Fibroblast of upper back skin (primary cell): Measurements from ENCODE around the gene NALCN.

Source experiments
- DNase-seq: peaks from one replicate; pipeline ENCODE4 v3.0.0-alpha.2; 2013

Gene NALCN

DNA sequence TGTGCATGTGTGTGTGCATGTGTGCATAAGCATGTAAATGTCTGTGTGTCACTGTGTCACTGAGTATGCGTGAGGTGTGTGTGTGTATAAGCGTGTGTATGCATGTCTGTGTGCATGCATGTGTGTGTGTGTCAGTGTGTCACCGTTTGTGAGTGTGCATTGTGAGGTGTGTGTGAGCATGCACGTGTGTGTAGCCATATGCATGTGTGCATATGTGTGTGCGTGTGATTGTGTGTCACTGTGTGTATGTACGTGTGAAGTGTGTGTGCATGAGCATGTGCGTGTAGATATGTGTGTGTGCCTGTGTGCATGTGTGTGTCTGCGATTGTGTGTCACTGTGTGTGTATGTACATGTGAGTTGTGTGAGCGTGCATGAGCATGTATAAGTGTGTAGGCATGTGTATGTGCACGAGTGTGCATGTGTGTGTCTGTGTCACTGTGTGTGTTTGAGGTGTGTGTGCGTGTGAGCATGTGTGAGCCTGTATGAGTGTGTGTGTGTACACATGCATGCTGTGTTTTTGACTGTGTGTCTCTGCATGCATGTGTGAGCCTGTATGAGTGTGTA lies 144.5 kb downstream of the NALCN start:
- DNase-seq: no peak

GRCh38 chr13:101267656-101268055 lies 148.7 kb downstream of the NALCN start:
- no peak for DNase-seq

DNA sequence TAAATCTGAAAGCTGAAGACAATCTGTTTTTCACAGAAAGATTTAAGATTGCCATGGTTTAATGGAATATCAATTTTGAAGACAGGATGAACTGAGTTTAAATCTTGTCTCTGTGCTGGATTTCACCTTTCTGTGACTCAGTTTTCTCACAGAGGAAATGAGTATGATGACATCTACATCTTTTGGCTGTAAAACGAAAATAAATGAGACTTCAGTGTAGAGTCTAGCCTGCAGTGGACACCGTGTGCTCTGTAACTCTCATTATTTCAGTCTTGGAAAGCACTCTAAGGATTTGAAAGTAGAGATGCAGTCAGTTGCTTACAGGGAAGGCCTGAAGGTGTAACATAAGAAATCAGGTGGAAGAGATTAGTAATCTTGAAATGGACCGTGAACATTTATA lies 150.4 kb downstream of the NALCN start:
- DNase-seq: peak; percentile 38

DNA sequence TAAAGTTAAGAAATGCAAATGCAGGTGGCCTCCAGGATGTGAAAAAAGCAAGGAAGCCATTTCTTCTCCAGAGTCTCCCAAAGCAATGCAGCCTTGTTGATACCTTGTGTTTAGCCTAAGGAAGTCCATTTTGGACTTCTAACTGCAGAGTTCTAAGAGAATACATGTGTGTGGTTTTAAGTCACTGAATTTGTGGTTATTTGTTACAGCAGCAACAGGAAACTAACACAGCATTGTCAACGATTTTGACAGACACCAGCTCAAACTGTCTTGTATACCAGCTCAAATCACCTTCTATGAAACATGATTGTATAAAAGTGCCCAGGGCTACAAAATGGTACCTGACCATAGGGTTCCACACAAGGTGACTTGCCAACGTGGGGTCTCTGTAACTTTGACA lies 151.4 kb downstream of the NALCN start:
- DNase-seq: no peak

- DNase-seq: no peak
These were observed 154.0 kb downstream of the NALCN start for GRCh38 chr13:101262306-101262705.

DNA sequence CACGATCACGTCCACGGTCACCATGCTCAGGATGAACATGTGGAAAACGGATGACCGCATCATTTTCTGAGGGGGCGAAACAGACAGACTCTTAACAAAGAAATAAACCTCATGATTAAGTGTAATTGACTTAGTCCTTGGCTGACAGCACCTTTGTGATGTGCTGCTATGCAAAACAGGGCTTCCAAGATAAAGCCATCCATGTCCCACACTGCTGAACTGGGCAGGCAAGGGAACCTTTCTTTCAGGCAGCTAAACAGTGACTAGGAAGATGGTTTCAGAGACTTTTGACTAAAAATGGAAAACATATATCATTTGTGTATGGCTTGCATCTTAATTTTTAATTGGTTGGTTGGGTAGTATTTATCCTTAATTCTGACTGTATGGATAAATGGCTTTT lies 157.8 kb downstream of the NALCN start:
- no peak for DNase-seq

DNA sequence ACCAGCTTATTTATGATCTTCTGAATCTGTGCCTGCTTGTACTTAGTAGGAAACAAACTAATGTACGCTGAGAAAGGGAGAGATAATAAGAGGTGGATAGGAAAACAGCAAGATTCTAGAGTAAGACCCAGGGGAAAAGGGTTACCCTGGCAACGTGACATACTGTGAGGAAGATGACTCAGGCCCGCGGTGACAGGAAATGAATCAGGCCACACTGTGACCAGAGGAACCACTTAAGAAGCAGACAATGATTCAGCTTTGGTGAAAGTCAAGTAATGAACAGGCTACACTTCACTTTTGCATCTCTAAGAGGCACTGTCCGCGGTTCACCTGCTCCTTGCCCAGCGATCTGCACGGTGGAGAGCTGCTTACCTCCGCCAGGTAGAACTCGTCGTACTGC lies 158.2 kb downstream of the NALCN start:
- DNase-seq: peak; percentile 89

- no peak for DNase-seq
These were observed 167.4 kb downstream of the NALCN start for GRCh38 chr13:101248739-101249514.

GRCh38 chr13:101242720-101243119 lies 173.6 kb downstream of the NALCN start:
- DNase-seq: peak; percentile 34

GRCh38 chr13:101238555-101238954 lies 177.8 kb downstream of the NALCN start:
- no peak for DNase-seq

- DNase-seq: peak; percentile 26
These were observed 184.4 kb downstream of the NALCN start for GRCh38 chr13:101231751-101232428.

DNA sequence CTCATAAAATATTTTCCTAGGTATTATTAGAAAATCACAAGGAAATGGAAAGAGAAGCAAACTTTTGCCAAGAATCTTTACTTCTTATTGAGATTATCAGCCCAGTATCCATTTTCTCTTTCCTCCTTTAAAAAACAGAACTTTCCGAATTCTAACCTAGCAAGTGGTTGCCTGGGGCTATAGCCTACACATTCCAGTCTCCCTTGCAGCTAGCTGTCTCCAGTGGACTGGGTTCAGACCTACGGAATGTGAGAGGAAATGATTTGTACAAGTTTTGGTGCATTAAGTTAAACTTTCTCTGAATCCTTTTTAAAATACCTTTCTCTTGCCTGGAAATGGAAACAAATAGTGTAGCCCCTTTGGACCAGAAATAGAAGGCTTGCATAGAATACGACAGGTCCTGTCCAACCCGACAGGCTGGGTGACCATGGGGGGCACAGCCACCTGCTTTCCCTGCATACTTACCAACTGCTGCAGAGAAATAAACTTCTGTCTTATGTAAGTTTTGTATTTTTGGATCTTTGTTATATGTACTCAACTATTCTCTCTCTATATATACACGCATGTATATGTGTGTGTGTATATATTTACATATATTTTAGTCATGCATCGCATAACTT lies 185.9 kb downstream of the NALCN start:
- no peak for DNase-seq

DNA sequence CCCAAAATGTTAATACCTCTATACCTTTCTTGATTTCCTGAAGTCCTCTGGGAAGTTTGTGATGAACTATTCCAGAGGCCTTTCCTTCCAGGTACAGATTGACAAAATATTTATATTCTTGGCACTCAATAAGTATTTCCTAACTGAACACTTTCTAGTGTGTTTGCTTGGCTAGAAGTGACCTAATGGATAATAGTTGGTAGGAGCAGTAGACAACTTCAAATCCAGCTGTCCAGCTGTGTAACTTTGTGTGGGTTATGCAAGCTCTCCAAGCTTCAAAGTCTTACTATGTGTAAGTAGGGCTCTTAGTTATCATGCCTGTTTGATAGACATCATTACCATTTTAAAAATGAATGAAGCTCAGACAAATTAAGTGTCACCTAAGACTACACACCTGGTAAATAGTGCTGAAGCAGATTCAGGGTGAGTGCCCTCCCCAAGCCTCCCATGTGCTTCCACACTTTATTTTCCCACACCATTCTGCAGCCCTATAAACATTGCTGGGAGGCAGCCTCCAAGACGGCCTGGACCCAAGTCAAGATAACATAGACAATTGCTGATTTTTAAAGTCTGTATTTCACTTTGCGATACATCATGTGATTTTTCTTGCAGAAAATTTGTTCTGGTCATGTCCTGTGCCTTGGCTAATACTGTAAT lies 196.6 kb downstream of the NALCN start:
- DNase-seq: no peak

GRCh38 chr13:101218484-101218883 lies 197.8 kb downstream of the NALCN start:
- DNase-seq: peak; percentile 23

GRCh38 chr13:101217086-101217485 lies 199.2 kb downstream of the NALCN start:
- no peak for DNase-seq

DNA sequence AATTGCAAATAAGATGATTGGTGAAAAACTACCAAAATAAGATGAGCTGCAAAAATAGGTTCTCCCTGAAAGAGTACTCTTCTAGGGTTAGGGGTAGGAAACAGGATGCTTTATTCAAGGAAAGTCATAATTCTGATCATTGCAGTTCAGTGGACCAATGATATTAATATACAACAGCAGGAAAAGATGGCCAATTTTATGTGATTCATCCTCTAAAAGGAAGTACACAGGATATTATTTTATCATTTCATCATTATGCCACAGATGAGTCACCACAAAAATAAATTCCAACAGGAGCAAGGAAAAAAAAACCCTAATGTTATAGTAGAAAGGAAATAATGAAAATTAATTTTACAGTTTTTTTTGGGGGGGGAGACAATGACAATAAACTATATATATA lies 205.0 kb downstream of the NALCN start:
- peak; percentile 76 for DNase-seq

DNA sequence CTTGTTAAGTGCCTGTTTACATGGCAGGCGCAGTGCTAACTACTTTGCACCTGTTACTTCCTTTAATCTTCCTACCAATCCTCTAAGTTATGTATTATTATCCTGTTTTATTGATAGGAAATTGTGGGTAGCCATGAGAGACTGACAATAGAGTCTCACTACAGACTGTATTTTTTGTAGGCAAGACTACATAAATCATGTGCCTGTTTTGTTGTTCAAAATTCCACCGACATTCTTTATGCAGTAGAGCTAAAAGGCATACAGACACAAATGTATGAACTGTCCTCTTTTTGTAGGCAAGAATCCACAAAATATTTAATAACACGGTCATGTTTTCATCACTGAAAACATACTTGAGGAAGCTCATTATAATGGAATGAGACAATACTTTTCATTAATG lies 205.5 kb downstream of the NALCN start:
- DNase-seq: peak; percentile 12

- no peak for DNase-seq
These were observed 207.0 kb downstream of the NALCN start for GRCh38 chr13:101209206-101209893.

DNA sequence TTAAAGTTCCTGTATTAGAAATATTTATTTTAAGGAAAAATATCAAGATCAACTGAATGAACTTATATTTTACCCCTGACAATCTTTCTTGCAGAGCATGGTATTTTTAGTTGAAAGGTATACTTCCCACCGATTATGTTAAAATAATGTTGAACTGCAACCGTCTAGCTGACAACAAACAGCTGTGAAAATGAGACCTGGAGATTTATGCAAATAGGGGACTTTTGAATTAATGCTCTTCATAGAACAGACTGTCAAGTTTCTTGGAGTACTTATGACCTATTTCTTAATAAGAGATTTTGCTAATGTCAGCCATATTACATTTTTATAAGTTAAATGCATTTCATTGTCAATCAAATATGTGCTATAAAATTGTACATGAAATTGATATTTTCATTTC lies 210.9 kb downstream of the NALCN start:
- no peak for DNase-seq

DNA sequence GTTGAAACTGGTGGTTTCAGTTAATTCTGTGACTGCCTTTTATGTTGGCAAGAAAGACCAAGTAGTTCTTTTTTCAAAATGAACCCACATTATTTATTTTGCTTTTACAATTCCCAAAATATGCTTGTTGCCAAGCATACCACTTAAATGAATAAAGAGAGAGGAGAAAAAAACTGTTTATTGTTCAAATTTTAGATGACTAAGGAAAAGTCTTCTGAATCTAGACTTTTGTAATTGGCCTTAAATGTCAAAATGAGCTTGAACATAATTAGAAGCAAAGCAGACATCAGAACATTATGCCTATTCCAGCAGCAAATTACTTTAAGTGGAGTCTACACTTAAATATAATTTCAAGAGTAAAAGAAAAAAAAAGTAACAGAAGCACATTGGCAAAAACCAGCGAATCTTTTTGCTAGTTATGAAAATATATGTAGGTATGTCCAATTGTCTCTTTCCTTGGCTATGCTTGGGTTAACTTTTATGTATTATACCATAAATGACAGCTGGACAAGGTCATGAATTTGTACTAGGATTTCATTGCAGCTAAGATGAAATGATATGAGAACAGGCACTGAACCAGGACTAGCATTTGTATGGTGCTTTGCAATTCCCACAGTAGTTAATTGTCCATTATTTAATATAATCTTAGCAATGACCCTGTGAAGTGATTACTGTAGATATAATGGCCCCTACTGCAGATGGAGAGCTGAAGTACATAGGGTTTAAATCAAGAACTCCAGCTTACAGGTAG lies 211.9 kb downstream of the NALCN start:
- DNase-seq: no peak

GRCh38 chr13:101202590-101202989 lies 213.7 kb downstream of the NALCN start:
- DNase-seq: no peak

DNA sequence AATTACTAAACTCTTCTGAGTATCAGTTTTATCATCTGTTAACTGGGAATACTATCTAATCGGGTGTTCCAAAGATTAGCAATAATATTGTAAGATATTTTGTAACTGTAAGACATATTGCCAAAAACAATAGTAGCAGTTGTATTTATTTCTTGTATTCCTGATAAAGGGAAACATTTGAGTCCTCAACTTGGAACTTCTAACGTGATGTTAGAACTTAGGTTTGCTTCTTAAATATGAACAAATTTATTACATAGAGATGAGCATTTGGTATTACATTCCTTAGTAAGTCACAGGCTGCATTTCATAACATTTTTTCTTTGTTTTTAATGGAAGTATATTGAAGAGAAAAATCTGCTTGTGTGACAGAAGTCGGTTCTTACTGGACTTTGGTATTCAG lies 225.3 kb downstream of the NALCN start:
- no peak for DNase-seq
